Vein endothelial cell (primary cell): ENCODE measurements around the gene PLEKHS1. TPM values are rescaled to one million over a fixed set of nuclear protein-coding genes. Genes with fewer than 3 reads are reported as not detected.

Experiments
- small RNA-seq: library from RNA; depleted of rRNA; stranded (forward); fragments of <200 nt; gene quantifications from one replicate; pipeline ENCODE3, GENCODE V24; 2012
- total RNA-seq: library from RNA; depleted of rRNA; stranded (reverse); fragments of >200 nt; gene quantifications from 2 replicates; pipeline ENCODE4 v1.2.3, GENCODE V29; 2012

The PLEKHS1 gene
- under 0.01 TPM in 1 of 2 replicates, not detected in the other for total RNA-seq

DNA sequence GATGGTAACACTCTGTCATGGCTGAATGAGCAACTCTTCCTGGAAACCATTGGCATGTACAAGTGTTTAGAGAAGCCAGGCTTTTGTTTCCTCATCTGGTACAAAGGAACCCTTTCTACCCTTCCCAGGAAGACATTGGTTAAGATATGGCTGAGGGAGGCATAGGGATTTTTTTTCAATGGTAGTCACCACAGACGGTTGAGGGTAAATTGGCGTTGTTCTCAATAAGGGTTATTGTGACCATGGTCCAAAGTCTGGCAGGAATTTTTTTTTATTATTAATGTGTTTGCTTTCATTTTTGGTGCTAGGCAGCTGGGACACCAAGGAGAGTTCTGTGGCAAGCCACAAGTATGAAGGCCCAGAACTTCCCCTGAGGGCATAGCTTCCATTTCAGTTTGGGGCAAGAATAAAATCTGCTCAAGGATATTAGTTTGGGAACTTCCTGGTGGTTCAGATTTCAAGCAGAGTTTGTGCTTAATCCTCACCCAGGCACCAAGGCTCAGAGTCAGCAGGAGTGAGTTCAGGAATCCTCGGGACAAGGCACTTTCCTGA, at the start of gene PLEKHS1:
Gene PLEKHS1, plus strand, starts transcription at position 502 of the 552 bp plus-strand sequence. CDS start 3,596 bp downstream, outside the sequence.

Small RNA genes within 50 kb of the gene (small RNA-seq; reads per million reads assigned to genes)
- not detected for gene RF00560

Other genes starting within 250 kb of the PLEKHS1 start
- under 0.01 TPM in 1 of 2 replicates, not detected in the other for gene HABP2, start 198.6 kb upstream of the PLEKHS1 start, total RNA-seq
- not detected in 2 replicates for gene NRAP, start 87.6 kb upstream of the PLEKHS1 start, total RNA-seq
- gene CASP7, start 71.8 kb upstream of the PLEKHS1 start, total RNA-seq, result 40.2 and 53.9 TPM in 2 replicates
- gene DCLRE1A, start 102.4 kb downstream of the PLEKHS1 start, total RNA-seq, result 4.9 and 6.1 TPM in 2 replicates
- 20.9 and 22.0 TPM in 2 replicates for gene NHLRC2, start 103.0 kb downstream of the PLEKHS1 start, total RNA-seq